Renal pelvis (tissue), 4 donors: ENCODE measurements around the gene PHF19. TPM values are rescaled to one million over a fixed set of nuclear protein-coding genes. Genes with fewer than 3 reads are reported as not detected.

Experiments
- DNase-seq: peaks from one replicate; pipeline ENCODE4 v3.0.0-alpha.2; 2013
- polyA plus RNA-seq, 3 donors: library from polyadenylated mRNA; unstranded; fragments of 120-200 nt; gene quantifications; one replicate each; pipeline ENCODE4 v1.2.1, GENCODE V29; 2013; ENCODE audit not compliant: insufficient read length in 3 of 3

PHF19 gene
- polyA plus RNA-seq, 3 donors, result 26.0 to 39.7 (median 34.7) TPM

- DNase-seq, result peak; percentile 69
These were observed 790 bp downstream of the PHF19 start for GRCh38 chr9:120875954-120876841.

DNA sequence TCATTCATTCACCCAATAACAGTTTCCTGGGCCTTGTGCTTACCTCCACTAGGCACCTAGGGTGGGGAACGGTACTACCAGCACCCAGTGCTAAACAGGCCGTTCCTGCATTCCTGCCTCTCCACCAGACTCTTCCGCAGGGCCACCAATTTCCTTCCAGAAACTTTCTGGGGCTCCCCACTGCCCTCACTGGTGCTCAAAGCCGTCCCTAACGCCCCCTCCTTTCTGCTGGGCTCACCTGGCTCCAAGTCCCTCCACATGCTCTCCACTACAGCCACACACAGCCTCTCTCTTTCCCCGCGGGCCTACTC, 1.4 kb downstream of the PHF19 start:
- DNase-seq, result no peak

DNA sequence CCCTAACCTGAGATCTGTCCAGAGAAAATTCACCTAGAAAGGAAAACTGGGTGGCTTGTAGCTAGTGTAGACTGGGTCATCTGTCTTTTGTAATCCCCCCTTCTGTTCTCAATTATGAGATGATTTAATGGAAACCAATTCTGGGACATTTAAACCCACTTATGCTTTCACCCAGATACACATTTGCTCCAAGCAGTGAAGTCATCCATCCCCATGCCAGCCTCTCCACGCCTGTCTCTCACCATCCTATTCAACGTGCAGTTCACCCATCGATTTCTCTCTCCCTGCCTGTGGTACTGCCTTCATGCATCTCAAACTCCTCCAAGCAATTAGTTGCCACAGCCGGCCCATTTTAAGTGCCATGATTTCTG, 1.8 kb downstream of the PHF19 start:
- DNase-seq, result no peak

- DNase-seq, result no peak
These were observed 2.5 kb downstream of the PHF19 start for GRCh38 chr9:120874226-120875194.

DNA sequence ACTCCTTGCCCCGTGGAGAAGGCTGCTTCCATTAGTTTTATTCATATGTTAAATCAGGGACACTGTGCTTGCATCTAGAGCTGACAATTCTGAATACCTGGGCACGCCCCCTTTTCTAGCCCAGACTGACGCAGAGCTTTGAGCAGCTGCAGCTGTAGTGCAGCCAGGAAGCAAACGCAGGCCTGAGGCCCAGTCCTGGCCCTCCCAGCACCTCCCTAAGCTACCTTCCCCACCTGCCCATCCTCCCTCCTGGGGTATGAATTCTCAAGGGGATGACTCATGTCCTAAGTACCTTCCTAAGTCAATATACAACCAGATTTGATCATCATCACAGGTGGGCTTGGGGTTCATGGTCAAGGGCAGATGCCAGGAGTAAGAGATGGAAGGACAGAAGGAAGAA, 3.5 kb downstream of the PHF19 start:
- no peak for DNase-seq

- DNase-seq, result no peak
These were observed 4.0 kb downstream of the PHF19 start for GRCh38 chr9:120872791-120873502.

- no peak for DNase-seq
These were observed 6.8 kb downstream of the PHF19 start for GRCh38 chr9:120870206-120870605.

DNA sequence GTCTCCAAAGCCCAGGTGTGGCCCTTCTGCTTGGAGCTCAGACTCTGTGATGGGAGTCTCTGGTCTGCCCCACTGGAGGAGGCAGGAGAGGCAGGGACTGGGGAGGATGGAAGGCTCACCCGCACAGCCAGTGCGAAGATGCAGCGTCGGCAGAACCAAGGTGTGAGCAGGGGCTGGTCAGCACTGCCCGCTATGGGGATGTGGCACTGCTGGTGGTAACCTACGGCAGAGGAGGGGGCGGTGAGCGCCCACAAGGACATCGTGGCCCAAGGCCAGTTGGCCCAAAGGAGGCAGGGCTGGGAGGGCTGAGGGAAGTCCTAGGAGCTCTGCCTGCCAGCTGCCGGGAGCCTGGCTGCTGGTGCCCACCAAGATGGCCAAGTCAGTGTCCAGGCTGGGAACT, 7.3 kb downstream of the PHF19 start:
- DNase-seq, result no peak

DNA sequence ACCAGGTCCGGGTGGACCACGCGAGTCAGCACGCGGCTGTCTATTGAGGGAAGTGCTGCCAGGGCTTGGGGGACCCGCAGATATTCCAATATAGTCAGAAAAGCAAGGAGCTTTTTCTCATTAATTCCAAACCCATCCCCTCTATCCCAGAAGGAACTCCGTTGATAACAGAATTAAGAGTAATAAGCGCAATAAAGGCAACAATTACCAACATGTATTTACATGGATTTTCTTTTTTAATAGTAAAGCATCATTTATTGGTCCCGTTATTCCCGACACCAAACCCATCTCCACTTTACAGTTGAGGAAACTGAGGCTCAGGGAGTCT, 7.7 kb downstream of the PHF19 start:
- DNase-seq, result no peak

DNA sequence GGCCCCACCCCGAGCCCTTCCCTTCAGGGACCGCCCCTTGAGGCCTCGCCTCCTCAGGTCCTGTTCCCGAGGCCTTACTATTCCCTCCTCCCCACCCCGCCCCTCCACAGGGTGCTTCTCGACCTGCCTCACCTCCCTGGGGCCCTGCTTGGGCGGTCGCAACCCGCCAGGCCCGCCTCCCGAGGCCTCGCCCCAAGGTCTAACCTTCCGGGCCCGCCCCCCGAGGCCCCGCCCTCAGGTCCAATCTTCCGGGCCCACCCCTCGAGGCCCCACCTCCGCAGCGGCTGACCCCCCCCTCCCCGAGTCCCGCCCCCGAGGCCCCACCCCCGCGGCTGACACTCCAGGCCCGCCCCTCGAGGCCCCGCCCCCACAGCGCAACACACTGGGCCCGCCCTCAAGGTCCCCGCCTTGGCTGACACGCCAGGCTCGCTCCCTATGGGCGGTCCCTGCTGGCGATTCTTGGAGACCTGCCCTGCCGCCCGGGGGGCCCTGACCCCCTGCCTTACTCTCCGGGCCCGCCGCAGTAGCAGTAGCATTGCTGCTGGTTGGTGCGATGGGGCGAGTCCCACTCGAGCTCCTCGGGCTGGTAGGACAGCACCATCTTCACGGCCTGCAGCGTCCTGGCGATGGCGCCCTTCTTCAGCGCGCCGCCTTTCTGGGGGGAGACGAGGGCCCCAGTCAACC, 8.2 kb downstream of the PHF19 start:
- peak; percentile 90 for DNase-seq

DNA sequence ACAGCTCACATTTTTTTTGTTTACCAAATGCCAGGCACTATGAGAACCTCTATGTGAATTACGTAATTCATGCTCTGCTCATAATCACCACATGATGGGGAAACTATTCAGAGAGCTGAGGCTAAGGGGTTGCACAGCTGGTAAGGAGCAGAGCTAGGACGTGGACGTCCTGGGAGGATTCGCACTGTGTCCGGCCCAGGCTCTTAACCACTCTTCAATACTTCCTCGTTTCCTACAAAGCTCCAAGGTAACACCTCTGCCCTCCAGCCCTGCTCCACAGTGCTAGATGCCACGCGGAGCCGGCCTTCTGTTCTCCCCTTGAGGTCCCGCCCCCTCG, 8.7 kb downstream of the PHF19 start:
- no peak for DNase-seq

GRCh38 chr9:120867676-120868338, 9.2 kb downstream of the PHF19 start:
- DNase-seq, result no peak

GRCh38 chr9:120866651-120867050, 10.3 kb downstream of the PHF19 start:
- DNase-seq, result no peak

DNA sequence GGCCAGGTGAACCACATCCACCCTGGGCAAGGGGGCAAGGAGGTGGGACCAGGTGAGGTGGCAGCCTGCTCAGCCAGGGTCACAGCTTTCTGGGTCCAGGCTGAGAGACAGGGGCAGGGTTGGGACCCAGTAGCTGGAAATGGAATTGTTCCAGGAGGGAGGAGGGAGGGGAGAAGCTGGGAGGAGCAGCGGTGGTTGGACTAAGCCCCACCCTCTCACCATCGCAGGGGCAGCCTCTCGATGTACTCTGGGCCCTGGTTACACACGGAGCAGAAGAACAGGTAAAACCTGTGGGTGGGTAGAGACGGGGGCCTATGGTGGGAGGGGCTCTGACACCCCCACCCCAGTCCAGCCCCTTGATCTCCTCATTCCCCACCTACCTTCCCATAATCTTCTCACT, 11.2 kb downstream of the PHF19 start:
- no peak for DNase-seq

- no peak for DNase-seq
These were observed 11.8 kb downstream of the PHF19 start for GRCh38 chr9:120865176-120865575.

DNA sequence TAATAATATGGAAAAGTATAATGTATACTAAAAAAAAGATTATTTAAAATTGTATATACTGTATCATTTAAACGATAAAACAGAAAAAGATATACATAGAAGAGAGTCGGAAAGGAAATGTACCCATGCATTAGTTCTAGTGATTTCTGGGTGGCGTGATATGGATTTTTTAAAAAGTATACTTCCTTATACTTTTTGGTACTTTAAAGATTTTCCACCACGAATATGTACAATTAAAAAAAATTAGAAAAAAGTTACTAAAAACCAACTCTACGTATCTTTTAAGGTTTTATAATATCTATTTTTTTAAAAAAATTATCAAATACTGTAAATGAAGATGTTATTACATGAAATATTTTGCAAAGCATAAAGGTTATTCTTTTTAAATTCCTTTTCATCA, 12.3 kb downstream of the PHF19 start:
- DNase-seq, result no peak

DNA sequence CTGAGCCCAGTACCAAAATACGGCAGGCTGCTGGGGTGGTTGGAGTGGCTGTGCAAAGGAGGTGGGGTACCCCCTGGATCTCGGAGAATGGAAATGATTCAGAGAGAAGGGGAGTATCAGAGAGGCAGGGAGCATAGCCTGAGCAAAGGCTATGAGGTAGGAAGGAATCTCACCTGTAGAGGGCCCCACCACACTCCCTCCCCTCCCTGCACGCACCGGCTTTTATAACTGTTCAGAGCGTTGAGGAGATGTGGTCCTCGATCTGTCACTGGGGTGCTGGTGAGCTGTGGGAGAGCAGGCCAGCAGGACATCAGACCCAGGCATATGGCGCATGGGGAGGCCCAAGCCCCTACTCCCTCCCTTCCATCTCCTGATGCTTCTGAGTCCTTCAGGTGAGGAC, 13.2 kb downstream of the PHF19 start:
- no peak for DNase-seq

DNA sequence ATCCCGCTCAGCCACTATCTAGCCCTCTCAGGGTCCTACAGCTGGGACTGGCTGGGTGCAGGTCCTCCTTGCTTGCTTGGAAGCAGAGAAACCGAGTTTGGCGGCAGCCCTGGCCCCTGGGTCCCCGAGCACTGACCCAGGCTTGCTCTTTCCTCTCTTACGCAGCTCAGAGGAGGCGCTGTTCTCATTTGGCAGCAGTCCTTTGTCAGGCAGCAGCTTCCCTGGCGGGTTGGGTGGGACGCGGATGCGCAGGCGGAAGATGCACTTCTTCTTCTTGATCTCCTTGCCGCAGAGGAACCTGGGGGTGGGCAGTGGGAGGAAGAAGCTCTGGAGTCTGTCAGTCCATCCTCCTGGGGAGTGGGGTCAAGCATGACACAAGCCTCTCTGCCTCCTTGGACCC, 14.5 kb downstream of the PHF19 start:
- no peak for DNase-seq

DNA sequence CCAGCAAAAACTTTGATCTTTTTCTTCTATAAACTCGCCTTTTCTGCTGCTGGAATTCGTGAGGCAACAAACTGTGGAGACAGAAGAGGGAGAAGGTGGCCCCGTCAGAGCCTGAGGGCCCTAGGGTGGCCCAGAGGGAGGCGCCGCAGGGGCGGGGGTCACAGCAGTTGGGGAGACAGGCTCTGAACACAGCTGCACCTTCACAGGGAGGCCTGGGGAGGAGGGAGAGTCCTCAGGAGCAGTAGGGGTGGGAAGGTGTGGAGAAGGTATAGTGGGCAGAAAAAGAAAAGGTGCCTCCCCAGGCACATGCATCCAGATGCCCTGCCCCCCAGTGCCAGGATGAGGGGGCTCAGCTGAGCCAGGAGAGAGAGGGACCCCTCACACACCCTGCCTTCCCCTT, 15.1 kb downstream of the PHF19 start:
- DNase-seq, result no peak

DNA sequence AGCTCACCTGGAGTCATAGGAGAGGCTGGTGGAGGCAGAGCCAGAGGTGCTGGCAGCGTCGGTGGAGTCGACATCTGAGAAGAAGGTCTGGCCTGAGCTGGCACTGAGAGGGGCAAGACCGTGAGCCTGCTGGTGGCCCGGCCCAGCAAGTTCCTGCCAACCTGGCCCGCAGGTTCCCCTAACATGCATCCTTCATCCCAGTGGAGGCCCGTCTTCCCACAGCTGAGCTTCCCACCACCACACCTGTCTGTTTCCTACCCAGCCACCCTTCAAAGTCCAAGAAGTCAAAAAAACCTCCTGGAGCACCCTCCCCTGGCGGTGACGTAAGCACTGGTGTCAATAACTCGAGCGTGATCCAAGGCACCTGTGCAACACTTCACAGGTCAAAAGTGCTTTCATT, 16.9 kb downstream of the PHF19 start:
- DNase-seq, result no peak

GRCh38 chr9:120859361-120859760, 17.6 kb downstream of the PHF19 start:
- no peak for DNase-seq

GRCh38 chr9:120857902-120858301, 19.1 kb downstream of the PHF19 start:
- no peak for DNase-seq
